ENCODE measurements around the gene SND1.

The SND1 gene

DNA sequence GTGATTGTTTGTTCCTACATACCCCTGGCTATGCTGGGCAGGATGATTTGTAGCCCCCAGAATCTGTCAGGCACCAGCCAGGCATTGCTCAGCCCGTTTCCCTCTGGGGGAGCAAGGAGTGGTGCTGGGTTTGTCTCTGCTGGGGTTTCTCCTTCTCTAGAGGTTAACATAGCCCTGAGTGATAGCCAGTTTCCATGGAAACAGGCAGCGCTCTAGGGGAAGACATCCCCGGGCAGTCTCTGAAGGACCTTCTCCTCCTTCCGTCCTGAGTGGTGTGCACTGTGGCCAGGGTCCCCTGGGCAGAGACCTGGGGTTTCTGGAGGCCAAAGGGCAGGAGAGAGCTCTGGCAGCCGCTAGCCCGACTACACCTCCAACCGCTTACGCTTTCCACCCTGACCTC lies 429.8 kb downstream of the SND1 start:
- TF ChIP-seq, protein P1, sequence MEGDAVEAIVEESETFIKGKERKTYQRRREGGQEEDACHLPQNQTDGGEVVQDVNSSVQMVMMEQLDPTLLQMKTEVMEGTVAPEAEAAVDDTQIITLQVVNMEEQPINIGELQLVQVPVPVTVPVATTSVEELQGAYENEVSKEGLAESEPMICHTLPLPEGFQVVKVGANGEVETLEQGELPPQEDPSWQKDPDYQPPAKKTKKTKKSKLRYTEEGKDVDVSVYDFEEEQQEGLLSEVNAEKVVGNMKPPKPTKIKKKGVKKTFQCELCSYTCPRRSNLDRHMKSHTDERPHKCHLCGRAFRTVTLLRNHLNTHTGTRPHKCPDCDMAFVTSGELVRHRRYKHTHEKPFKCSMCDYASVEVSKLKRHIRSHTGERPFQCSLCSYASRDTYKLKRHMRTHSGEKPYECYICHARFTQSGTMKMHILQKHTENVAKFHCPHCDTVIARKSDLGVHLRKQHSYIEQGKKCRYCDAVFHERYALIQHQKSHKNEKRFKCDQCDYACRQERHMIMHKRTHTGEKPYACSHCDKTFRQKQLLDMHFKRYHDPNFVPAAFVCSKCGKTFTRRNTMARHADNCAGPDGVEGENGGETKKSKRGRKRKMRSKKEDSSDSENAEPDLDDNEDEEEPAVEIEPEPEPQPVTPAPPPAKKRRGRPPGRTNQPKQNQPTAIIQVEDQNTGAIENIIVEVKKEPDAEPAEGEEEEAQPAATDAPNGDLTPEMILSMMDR (IDR thresholded peaks at IDR 0.05; ENCODE audit: low read length, missing control alignments), result no peak
- no peak overlapping the region for H3K4me3 ChIP-seq (replicated peaks; ENCODE audit: low read depth, low read length)
- no peak for DNase-seq (ENCODE audit: low read depth)

DNA sequence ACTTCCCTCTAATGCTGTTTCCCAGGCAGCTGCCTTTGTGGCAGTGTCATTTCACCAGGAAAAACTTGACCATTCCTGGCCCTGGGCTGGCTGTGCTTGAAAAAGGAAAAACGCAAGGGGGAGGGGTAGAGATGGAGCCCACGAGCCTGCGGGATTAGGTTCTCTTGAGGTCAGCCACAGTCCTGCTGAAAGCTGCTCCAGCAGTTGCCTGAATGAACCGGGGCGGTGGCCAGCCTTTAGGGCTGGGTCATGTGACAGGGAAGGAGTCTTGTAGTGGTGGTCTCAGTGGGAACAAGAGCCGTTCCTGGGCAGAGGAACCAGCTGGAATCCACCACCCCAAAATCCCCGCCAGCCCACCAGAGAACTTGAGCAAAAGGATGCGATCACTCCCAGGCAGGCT lies 430.4 kb downstream of the SND1 start:
- TF ChIP-seq, protein P1 (IDR thresholded peaks at IDR 0.05; ENCODE audit: low read length, missing control alignments), result no peak
- no peak overlapping the region for H3K4me3 ChIP-seq (replicated peaks; ENCODE audit: low read depth, low read length)
- no peak for DNase-seq (ENCODE audit: low read depth)

DNA sequence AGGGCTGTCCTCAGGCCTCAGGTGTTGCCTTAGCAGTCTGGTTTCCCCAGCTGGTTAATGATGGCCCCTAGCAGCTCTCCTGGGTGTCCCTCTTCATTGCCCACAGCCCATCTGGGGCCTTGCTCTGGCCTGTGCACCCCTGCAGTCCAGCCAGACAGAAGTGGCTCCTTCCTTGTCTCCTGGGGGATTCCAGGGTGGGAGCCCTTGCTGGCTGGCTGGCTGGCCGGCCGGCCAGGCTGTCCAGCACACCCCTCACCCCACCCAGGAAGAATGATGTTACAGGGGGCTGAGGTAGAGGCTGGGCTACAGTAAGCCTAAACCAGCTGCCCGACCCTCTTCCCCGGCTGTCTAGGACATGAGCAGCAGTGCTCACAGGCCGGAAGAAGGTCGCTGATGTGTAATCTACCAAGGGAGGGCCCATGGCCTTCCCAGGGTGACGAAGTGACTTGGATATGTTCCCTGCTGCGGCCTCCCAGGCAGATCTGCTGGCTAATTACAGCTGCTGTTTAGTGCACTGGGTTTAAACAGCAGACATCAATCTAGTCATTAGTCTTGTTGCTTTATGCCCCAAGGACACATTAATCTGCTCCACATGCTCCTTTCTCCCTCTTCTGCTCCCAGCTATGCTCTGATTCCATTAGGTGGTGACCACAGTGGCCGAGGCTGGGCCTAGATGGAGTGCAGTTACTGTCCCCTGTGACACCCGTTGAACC lies 433.1 kb downstream of the SND1 start:
- H3K4me3 ChIP-seq (replicated peaks; ENCODE audit: low read depth, low read length), result no peak overlapping the region
- peak; percentile 40 for DNase-seq (ENCODE audit: low read depth)
- TF ChIP-seq, protein P1 (IDR thresholded peaks at IDR 0.05; ENCODE audit: low read length, missing control alignments), result no peak

DNA sequence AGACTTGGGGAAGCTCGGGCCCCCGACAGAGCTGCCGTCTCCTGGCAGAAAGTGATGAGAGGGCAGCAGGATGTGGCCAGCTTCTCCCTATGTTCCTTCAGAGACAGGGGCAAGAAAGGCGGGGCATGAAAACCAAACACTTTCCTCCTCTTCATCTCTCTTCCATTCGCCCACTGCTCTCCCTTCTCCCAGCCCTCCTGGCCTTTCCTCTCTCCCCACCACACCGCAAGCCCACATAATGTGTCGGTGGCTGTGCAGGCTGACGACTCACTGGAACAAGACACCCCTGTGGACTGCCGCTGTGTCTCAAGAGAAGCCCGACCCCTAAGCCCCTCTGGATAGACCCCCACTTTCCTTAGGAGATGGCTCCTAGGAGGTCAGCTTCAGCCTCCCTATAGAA lies 438.5 kb downstream of the SND1 start:
- no peak for DNase-seq (ENCODE audit: low read depth)
- no peak overlapping the region for H3K4me3 ChIP-seq (replicated peaks; ENCODE audit: low read depth, low read length)
- TF ChIP-seq, protein P1 (IDR thresholded peaks at IDR 0.05; ENCODE audit: low read length, missing control alignments), result no peak

DNA sequence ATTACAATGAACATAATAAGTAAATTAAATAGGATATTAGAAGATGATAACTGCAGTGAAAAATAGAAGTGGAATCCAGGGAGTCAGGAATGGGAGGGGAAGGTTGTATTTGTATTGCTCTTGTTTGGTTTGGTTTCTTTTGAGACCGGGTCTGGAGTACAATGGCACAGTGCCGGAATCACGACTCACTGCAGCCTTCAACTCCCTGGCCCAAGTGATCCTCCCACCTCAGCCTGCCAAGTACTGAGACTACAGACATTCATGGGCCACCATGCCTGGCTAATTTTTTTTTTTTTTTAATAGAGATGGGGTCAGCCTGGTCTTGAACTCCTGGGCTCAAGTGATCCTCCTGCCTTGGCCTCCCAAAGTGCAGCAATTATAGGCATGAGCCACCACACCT lies 439.1 kb downstream of the SND1 start:
- TF ChIP-seq, protein P1 (IDR thresholded peaks at IDR 0.05; ENCODE audit: low read length, missing control alignments), result no peak
- peak; percentile 23 for DNase-seq (ENCODE audit: low read depth)
- no peak overlapping the region for H3K4me3 ChIP-seq (replicated peaks; ENCODE audit: low read depth, low read length)

DNA sequence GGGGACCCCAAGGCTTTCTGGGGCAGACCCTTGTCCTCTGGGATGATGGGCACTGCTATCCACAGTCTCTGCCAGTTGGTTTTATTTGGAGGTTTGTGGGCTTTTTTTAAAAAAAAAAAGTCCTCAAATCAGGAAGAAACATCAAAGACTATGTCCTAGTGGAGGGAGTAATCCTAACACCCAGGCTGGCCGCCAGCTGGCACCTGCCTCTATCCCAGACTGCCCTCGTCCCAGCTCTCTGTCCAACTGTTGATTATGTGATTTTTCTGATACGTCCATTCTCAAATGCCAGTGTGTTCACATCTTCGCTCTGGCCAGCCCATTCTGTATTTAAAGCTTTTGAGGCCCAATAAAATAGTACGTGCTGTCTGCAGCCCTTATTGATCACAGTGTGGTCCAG lies 440.2 kb downstream of the SND1 start:
- no peak for DNase-seq (ENCODE audit: low read depth)
- TF ChIP-seq, protein P1 (IDR thresholded peaks at IDR 0.05; ENCODE audit: low read length, missing control alignments), result no peak
- no peak overlapping the region for H3K4me3 ChIP-seq (replicated peaks; ENCODE audit: low read depth, low read length)
